Stimulated activated CD4-positive, alpha-beta T cell treated with anti-CD3 and anti-CD28 coated beads, Interleukin-1b, Interleukin-23, amount 100 ng/mL, for 48 hours (primary cell): ENCODE results near the gene TSR2.
"Not testable (repeated sequence)": the region's sequence is repeated elsewhere in the genome, so short reads cannot be mapped to it uniquely, and the experiment has no call there.

Experiments used
- DNase-seq: peaks from one replicate; pipeline ENCODE4 v3.0.0-alpha.2; 2020

Gene TSR2

GRCh38 chrX:54473993-54474859 is 34.0 kb downstream of the TSR2 start:
- no peak for DNase-seq

GRCh38 chrX:54479136-54480111 is 39.2 kb downstream of the TSR2 start:
- DNase-seq, result no peak

GRCh38 chrX:54482839-54483593 is 42.8 kb downstream of the TSR2 start:
- no peak for DNase-seq

GRCh38 chrX:54483946-54484345 is 43.7 kb downstream of the TSR2 start:
- no peak for DNase-seq

GRCh38 chrX:54484666-54485065 is 44.5 kb downstream of the TSR2 start:
- DNase-seq, result no peak

GRCh38 chrX:54489819-54490218 is 49.6 kb downstream of the TSR2 start:
- DNase-seq, result not testable (repeated sequence)

- no peak for DNase-seq
Observed at GRCh38 chrX:54492340-54492739, 52.1 kb downstream of the TSR2 start.

- DNase-seq, result no peak
Observed at GRCh38 chrX:54494166-54494988, 54.2 kb downstream of the TSR2 start.
